HG03457 (cell line): ENCODE results near the gene MADCAM1.
"Not testable (repeated sequence)": the region's sequence is repeated elsewhere in the genome, so short reads cannot be mapped to it uniquely, and the experiment has no call there.

Experiments
- ATAC-seq: cut with Tn5 transposase; IDR thresholded peaks from one replicate; pipeline ENCODE4 v1.9.1; 2021; ENCODE audit warnings: moderate number of reproducible peaks; ENCODE audit not compliant: unreplicated experiment

Gene MADCAM1

DNA sequence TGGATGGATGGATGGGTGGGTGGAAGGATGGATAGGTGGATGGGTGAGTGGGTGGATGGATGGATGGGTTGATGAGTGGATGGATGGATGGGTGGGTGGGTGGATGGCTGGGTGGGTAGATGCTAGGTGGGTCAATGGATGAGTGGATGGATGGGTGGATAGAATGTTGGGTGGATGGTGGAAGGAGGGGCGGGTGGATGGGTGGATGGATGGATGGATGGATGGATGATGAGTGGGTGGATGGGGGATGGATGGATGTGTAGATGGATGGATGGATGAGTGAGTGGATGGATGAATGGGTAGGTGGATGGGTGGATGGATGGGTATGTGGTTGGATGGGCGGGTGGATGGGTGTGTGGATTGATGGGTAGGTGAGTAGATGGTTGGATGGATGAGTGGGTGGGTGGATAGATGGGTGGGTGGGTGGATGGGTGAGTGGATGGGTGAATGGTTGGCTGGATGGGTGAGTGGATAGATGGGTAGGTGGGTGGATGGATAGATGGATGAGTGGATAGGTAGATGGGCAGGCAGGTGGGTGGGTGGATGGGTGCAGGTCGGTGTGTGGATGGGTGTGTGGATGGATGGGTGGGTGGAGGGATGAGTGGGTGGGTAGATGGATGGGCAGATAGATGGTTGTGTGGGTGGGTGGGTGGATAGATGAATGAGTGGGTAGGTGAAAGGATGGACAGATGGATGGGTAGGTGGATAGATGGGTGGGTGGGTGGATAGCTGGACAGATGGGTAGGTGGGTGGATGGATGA is 31.1 kb upstream of the MADCAM1 start:
- no peak for ATAC-seq

DNA sequence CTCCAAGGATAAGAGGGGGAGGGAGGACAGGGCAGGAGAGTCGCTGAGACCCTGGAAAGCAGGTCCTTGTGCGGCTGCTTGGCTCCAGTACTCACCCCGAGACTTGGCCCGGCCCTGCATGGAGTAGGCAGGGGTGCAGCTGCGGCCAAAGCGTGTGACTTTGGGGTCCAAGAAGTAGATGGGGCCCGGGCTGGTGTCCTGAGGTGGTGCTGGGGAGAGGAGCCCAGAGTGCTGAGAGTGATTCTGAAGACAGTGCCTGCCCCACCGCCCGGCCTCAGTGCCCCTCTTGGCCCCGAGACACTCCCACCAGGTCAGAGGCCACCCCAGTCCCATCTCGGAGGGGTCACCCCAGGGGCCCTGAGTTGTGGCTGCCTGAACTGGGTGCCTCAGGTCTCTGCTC is 28.7 kb upstream of the MADCAM1 start:
- no peak for ATAC-seq

DNA sequence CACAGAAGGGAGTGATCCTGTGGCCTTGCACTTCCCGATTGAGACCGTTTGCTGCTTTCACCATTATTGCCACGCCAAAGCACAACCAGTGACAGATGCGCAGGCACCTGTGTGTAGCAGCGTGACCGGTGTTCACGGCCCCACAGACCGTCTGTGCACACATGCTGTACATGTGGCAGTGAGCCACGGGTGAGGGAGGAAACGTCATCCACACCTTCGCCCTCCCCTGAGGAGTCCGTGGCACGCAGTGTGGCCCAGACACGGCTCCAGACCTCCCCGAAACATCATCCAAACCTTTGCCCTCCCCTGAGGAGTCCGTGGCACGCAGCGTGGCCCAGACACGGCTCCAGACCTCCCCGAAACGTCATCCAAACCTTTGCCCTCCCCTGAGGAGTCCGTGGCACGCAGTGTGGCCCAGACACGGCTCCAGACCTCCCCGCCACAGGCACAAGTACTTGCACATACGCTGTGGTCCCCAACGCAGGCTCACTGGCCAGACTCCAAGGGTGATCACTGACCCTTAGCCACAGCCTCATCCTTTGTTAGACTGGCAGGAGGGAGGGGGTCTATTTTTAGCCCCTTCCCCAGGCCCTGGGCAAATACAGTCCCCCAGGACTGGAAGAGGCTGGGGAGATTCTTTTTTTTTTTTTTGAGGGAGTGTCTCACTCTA is 27.6 kb upstream of the MADCAM1 start:
- ATAC-seq: no peak

DNA sequence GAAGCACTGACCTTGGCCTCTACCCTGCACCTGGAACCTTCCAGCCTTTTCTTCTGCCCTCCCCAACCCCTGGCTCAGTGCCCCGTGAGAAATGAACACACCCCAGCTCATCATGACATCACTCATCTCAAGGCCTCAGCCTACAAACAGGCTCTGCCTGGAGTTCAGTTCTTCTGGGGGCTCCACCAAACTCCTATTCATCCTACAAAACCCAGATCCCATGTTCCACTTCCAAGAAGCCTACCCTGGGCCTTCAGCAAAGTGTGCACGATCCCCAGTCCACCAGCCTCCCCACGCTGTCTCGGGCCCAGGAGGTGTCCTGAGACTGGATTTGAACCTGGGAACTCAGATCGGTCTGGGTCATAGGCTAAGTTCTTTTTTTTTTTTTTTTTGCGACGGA is 26.5 kb upstream of the MADCAM1 start:
- no peak for ATAC-seq

DNA sequence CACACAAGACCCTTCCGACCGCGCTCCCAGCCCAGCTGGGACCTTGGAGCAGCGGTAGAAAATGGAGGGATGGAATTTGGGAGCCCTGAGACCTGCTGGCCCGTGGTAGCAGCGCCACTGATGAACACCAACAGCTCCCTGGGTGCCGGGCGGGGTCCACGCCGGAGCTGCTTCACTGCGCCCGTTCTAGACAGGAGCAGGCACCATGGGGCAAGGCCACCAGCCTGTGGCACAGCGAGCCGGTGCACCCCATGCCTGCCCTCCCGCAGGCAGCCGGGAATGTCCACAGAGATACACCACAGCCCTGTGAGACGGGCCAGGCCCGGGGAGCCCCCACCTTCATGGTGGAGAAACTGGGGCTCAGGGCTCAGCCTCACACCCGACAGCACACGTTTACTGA is 25.6 kb upstream of the MADCAM1 start:
- no peak for ATAC-seq

DNA sequence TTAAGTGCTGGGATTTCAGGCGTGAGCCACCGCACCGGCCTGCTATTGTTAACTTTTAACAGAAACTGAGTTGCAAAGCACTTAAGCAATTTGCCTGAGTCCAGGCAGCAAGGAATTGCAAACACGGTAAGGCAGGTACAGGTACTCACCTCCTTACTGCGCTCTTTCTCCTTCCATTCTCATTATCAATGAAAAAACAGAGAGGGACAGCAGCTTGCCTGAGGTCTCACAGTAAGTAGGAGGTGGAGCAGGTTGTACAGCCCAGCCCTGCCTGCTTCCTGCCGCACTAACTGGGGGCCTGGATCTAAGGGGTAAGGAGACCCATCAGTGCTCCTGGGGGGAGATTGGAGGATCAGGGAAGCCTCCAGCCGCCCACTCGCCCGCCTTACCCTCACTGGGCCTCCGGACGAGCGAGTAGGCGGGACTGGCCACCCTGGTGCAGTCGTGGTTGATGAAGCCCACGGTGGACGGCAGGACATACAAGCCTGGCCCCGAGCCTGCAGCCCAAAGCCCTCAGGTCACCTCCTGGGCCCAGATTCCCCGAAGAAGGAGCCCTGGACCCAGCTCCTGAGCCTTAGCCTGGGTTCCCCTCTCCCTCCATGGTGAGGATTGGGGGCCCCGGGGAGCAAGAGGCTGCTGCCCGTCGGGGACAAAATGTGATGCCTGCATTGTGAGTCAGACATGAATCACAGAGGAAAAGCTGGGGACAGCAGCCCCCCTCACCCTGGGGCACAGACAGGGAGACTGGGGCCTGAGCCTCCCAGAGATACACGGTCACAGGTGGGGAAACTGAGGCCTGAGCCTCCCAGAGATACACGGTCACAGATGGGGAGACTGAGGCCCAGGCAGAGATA is 24.1 kb upstream of the MADCAM1 start:
- ATAC-seq: no peak

DNA sequence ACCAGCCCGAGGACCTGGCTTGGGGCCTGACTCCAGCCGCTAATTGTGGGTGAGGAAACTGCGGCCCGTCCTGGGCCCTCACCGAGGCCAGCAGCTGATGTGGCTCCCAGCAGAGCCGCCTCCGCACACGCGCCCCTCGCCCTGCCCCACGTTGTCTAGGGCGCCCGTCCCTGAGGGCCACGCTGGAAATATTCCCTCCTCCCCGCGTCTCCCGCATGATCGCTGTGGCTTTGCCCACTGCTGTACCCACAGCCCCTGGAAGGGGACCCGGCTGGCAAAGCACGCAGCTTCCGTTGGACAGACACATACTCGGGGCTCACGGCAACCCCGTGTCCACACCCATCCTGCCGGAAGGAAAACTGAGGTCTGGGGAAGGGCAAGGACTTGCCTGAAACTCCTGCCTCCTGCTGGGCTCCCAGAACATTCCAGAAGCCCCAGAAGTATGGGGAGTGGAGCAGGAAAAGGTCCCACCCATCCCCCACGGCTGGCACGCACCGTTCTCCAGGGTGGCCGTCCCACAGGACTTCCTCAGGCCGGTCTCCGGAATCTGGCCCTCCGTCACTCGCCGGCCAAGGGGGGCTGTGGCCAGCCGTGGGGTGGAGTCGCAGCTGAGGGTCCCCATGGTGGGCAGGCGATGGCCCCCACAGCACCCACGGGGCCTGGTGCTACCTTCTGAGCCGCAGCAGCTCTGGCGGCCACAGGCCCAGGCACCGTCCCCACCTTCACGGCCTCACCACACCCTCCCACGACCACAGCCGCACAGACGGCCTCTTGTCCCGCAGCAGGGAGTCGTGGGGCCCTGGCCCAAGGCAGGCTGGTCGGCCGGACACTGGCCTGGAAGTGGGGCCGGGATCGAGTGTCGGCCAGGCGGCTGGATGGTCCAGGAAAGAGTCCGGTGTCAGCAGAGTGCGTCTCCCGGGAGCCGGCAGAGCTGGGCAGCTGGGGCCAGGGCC is 21.9 kb upstream of the MADCAM1 start:
- no peak for ATAC-seq

DNA sequence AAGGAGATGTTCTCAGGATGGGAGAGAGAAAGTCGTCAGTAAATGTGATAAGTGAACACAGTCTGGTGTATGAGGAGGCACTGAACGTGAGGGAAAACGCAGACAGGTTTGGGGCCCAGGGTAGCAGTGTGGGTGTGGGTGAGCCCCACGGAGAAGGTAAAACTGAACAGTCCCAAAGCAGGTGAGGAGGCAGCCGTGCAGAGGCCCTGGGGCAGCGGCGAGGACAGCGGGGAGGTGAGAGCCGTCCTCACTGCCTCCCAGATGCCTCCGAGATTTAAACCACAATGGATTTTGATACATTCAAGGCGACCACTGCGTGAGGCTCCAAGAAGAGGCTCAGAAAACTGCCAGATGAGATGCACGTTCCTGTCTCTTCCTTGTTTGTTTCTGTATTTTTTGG is 20.9 kb upstream of the MADCAM1 start:
- ATAC-seq: no peak

DNA sequence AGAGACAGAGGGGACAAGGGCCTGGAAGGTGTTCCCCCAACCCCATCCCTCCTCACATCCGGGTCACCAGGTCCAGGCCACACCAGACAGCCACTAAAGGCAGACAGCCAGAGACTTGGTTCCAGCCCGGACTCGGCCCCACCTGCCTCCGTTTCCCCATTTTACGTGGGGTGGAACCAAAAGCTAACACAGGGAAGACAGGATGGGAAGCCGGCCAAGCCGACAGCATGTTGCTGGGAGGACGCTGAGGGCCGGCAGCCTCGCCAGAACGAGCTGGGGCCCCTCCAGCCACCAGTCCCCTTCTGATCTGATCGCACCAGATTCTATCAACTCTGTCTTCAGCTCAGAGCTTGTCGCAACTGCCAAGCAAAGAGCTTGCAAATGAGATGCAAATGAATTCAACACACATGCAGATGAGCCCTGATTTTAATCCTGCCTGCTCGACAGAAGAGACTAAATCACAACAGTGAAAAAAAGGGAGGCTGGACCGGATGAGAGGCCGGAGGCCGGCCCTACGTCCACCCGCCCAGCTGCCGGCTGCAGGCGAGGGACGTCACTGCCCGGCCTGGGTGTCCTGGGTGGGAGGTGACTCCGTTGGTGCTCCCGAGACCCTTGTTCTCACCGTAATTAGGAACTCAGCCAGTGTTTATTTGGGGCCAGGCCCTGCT is 17.9 kb upstream of the MADCAM1 start:
- ATAC-seq: no peak

DNA sequence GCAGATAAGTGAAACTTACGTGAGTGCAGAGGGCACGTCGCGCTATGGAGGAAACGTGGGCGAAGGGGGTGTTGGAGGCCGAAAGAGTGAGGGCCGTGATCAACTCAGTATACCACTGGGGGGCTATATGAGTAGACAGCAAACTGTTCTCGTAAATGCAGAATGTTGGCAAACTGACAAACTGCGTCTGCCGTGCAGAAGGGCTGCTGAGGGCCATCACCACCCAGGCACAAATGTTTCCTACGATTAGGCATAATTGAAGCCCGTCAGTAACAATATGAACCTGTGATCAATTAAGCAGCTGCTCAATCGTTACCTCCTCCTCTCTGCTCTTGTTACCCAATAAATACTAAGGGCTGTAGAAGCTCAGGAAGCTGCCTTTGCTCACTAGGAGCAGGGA is 17.3 kb upstream of the MADCAM1 start:
- ATAC-seq: no peak

DNA sequence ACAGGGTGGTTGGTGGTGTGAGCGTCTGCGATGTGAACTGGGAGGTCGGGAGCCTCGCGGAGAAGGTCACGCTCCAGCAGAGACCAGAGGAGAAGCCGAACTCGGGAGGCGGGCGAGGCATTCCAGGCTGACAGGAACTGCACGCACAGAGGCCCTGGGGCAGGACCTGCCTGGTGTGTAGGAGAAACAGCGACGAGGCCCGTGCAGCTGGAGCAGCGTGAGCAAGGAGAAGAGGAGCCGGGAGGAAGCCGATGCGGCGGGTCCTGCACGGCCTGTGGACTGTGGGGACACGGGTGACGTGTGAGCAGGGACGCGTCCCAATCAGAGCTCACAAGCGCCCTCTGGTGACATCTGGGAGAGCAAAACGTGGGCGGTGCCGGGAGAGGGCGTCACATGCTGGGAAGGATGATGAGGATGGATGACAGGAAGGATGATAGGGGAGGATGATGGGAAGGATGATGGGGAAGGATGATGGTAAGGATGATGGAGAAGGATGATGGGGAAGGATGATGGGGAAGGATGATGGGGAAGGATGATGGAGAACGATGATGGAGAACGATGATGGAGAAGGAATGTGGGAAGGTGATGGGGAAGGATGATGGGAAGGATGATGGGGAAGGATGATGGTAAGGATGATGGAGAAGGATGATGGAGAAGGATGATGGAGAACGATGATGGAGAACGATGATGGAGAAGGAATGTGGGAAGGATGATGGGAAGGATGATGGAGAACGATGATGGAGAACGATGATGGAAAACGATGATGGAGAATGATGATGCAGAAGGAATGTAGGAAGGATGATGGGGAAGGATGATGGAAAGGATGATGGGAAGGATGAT is 16.1 kb upstream of the MADCAM1 start:
- no peak for ATAC-seq

DNA sequence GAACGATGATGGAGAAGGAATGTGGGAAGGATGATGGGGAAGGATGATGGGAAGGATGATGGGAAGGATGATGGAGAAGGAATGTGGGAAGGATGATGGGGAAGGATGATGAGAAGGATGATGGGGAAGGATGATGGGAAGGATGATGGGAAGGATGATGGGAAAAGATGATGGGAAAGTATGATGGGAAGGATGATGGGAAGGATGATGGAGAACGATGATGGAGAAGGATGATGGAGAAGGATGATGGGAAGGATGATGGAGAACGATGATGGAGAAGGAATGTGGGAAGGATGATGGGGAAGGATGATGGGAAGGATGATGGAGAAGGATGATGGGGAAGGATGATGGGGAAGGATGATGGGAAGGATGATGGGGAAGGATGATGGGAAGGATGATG is 15.2 kb upstream of the MADCAM1 start:
- ATAC-seq: not testable (repeated sequence)

DNA sequence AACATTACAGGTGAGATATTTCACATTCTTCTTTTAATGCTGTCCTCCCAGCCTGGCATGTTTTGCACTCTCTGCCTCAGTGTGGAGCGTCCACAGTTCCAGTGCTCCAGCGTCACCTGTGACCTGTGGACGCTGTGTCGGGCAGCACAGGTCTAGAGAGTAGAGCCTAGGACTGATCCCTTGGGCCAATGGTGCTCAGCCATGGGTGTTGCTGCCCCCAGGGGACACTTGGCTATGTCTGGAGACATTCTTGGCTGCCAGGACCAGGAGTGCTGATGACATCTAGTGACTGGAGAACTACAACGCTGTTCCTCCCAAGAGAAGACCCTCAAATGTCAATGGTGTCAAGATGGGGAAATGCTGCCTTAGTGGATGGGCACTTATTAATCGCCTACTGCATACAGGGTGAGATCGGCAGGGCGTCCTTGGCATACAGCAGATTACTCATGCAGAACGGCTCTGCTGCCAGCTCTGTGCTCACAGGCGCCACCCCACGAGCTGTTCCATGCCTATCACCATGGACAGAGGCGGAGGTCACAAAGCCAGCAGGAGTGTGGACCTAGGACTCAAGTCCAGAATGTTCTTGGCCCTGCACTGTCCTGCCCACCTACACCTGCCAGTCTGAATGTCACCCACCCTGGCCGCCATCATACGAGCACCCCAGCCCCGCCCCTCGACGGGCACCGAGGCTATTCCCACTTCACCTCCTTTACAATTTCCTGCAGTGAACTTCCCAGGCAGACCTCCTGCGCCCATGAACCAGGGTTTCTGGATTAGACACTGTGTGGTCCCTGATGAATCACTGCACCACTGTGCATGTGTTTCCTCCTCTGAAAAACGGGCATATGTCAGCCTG is 13.9 kb upstream of the MADCAM1 start:
- ATAC-seq: no peak

DNA sequence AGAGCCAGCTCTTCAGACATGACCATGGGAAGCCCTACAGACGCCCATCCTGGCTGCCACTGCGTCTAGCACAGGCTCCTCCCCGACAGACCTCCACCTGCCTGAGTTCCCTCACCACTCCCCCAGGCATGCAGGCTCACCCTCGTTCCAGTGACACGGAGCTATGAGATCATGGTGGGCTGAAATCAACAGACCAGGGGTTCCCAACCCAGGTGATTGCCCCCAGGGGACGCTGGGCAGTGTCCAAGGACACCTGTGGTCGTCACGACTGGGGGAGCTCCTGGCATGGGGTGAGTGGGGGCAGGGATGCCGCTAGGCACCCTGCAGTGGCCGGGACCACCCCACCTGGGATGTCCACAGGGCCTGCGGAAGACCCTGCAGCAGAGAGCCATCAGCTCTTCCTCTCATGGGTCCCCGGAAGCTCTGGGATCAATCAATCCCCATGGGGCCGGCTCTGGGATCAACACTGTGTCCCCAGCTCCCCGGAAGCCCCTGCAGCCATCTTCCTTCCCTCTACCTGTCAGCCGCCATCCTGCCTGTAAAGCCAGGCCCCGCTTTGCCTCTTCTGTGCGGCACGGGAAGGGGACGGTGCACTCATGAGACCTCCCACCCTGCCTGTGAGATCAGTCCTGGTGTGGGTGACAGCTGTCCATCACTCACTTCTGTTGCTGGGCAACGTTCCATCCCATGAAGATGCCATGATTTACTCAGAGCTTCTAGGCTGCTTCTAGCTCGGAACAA is 12.8 kb upstream of the MADCAM1 start:
- no peak for ATAC-seq

DNA sequence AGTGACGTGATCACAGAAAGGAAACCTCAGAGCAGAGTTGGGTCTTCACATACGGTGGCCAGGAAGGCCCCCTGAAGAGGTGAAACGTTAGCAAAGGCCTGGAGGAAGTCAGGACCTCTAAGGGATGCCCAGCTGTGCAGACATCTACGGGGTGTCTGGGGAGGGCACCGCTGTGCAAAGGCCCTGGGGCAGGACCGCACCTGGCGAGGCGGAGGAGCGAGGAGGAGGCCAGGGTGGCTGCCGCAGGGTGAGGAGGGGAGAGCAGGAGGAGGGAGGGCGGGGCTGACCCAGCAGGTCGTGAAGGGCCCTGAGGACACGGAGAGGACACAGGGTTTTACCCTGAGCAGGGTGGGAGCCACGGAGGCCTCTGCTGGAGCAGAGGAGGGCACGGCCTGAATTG is 11.8 kb upstream of the MADCAM1 start:
- no peak for ATAC-seq

DNA sequence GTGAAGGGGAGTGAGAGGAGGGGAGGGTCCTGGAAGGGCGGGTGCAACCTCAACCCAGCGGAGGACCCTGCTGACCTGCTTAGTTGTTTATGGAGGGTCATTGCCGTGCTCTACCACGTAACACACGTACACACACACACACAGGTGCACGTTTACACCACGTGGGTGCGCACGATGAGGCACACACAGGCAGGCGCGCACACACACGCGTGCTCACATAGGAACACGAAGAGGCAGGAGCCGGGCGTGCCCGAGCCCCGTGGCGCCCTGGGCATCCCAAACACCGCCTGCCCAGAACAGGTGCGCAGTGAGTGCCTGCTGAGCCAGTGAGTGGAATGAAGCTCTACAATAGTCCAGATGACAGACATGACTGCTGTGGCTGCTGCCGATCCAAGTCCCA is 11.2 kb upstream of the MADCAM1 start:
- no peak for ATAC-seq

DNA sequence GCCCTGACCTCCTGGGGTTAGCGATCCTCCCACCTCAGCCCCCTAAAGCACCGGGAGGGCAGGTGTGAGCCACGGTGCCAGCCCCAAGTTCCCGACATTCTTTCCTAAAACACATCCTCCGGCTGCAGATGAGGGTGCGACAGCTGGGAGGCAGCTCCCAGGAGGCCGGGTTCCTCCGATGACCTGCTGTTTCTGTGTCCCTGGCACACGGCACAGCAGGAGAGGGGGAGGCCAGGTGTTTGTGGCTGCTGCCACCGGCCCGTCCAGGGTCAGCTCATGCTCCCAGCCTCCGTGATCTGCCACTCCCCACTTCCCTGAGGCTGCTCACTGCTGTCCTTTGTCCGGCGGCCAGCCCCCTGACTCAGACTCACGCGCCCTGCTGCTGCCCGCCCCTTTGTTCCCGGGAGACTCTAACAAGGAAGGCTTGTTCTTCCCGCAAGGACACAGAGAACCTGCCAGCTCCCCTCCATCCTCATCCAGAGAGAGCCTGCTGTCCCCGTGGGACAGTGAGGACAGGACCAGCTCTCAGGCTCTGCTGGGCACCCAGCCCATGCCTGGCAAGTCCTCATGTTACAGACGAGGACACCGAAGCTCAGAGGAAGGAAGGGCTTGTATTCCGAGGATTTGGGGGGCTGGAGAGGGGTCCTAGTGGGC is 10.6 kb upstream of the MADCAM1 start:
- no peak for ATAC-seq
